Head of caudate nucleus (tissue), 42 donors: ENCODE results near the gene DNASE1.
"Not testable (repeated sequence)": the region's sequence is repeated elsewhere in the genome, so short reads cannot be mapped to it uniquely, and the experiment has no call there.

ENCODE experiments used
- DNase-seq, 42 donors: peaks; one replicate each; pipeline versions ENCODE4 v3.0.0 to v3.0.0-alpha.2; 2020 to 2021; ENCODE audit warnings: mixed read lengths in 7 of 42
- intact Hi-C: fragments of 100-400 bp; cut with DNase I; formaldehyde crosslinking; loops from one replicate; pipeline ENCODE4 v1.15.0; 2022

DNASE1 gene

GRCh38 chr16:3654249-3654991, at the start of gene DNASE1:
TSS of gene DNASE1 (plus strand) at chr16:3654691. CDS start at chr16:3655374, 683 bp downstream.
- intact Hi-C loops, result no loop called here
- peak in 40 of 42 donors; percentile 21 to 83 (median 56) for DNase-seq

- no peak for DNase-seq
- intact Hi-C loops, result no loop called here
Observed at GRCh38 chr16:3606441-3606840, 48.0 kb upstream of the DNASE1 start.

- intact Hi-C loops, result no loop called here
- DNase-seq, result no peak
Observed at GRCh38 chr16:3607161-3607560, 47.3 kb upstream of the DNASE1 start.

GRCh38 chr16:3607634-3608033, 46.9 kb upstream of the DNASE1 start:
- intact Hi-C loops, result no loop called here
- DNase-seq, result no peak

- no peak for DNase-seq
- intact Hi-C loops, result no loop called here
Observed at GRCh38 chr16:3608069-3608468, 46.4 kb upstream of the DNASE1 start.

- intact Hi-C loops, DNase-seq: not testable (repeated sequence)
Observed at GRCh38 chr16:3608976-3609375, 45.5 kb upstream of the DNASE1 start.

GRCh38 chr16:3609895-3610697, 44.4 kb upstream of the DNASE1 start:
- intact Hi-C loops, result no loop called here
- peak in 1 of 42 donors; percentile 1 for DNase-seq

- intact Hi-C loops, result no loop called here
- DNase-seq, result peak in 1 of 42 donors; percentile 17
Observed at GRCh38 chr16:3610698-3611145, 43.8 kb upstream of the DNASE1 start.

GRCh38 chr16:3611146-3611975, 43.1 kb upstream of the DNASE1 start, which contains the start of gene SLX4:
TSS of gene SLX4 (minus strand) at chr16:3611606. CDS start at chr16:3608964, 2,642 bp downstream.
- DNase-seq, result peak; percentile 37 to 93 (median 83)
- intact Hi-C loops, result no loop called here

GRCh38 chr16:3612510-3613466, 41.7 kb upstream of the DNASE1 start:
- intact Hi-C loops, result no loop called here
- DNase-seq, result peak in 2 of 42 donors; percentile 24 to 26

- intact Hi-C loops, result no loop called here
Observed at GRCh38 chr16:3618769-3619141, 35.7 kb upstream of the DNASE1 start.

GRCh38 chr16:3623642-3624041, 30.8 kb upstream of the DNASE1 start:
- DNase-seq, result no peak
- intact Hi-C loops, result no loop called here

More at GRCh38 chr16:3618769-3619141, 35.7 kb upstream of the DNASE1 start:
- peak in 1 of 42 donors; percentile 5 for DNase-seq

- intact Hi-C loops, result no loop called here
- DNase-seq, result peak in 1 of 42 donors; percentile 3
Observed at GRCh38 chr16:3625331-3625730, 29.2 kb upstream of the DNASE1 start.

- DNase-seq, result peak in 2 of 42 donors; percentile 2 to 33
- intact Hi-C loops, result no loop called here
Observed at GRCh38 chr16:3625911-3626732, 28.4 kb upstream of the DNASE1 start.

- intact Hi-C loops, result no loop called here
- peak in 4 of 42 donors; percentile 9 to 28 (median 20) for DNase-seq
Observed at GRCh38 chr16:3637371-3637923, 17.0 kb upstream of the DNASE1 start.

- DNase-seq, result peak in 3 of 42 donors; percentile 4 to 23 (median 4)
- intact Hi-C loops, result no loop called here
Observed at GRCh38 chr16:3638916-3639644, 15.4 kb upstream of the DNASE1 start.
